Subcutaneous adipose tissue (tissue), 4 donors: ENCODE measurements around the gene TCF12. TPM values are rescaled to one million over a fixed set of nuclear protein-coding genes. Genes with fewer than 3 reads are reported as not detected.

Experiments
- total RNA-seq, 4 donors: library from RNA; depleted of rRNA; stranded (reverse); fragments of >200 nt; gene quantifications; one replicate each; pipeline ENCODE4 v1.1.0, GENCODE V29; 2016
- TF ChIP-seq, protein P1 (sequence below): fragments of 450-650 bp; IDR thresholded peaks from one replicate; pipeline ENCODE4 v1.5.1; 2016; ENCODE audit warnings: low read depth, mild to moderate bottlenecking, control low read depth, antibody characterized with exemption, moderate library complexity

TCF12 gene
- total RNA-seq, 4 donors from 2014 or later: 138 to 171 (median 166) TPM

DNA sequence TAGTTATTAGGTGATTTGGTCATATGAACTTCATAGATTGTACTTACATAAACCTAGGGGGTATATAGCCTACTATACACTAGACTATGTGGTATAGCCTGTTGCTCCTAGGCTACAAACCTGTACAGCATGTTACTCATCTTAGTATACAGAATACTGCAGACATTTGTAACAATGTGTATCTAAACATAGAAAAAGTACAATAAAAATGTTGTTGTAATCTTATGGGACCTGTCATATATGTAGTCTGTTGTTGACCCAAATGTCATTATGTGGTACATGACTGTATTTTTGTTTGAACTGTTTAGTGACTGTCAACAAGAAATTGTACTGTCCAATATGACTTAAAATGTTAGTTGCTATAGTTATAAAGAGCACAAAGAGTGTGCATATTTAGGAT is 69.8 kb downstream of the TCF12 start:
- TF ChIP-seq, protein P1, sequence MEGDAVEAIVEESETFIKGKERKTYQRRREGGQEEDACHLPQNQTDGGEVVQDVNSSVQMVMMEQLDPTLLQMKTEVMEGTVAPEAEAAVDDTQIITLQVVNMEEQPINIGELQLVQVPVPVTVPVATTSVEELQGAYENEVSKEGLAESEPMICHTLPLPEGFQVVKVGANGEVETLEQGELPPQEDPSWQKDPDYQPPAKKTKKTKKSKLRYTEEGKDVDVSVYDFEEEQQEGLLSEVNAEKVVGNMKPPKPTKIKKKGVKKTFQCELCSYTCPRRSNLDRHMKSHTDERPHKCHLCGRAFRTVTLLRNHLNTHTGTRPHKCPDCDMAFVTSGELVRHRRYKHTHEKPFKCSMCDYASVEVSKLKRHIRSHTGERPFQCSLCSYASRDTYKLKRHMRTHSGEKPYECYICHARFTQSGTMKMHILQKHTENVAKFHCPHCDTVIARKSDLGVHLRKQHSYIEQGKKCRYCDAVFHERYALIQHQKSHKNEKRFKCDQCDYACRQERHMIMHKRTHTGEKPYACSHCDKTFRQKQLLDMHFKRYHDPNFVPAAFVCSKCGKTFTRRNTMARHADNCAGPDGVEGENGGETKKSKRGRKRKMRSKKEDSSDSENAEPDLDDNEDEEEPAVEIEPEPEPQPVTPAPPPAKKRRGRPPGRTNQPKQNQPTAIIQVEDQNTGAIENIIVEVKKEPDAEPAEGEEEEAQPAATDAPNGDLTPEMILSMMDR: no peak

DNA sequence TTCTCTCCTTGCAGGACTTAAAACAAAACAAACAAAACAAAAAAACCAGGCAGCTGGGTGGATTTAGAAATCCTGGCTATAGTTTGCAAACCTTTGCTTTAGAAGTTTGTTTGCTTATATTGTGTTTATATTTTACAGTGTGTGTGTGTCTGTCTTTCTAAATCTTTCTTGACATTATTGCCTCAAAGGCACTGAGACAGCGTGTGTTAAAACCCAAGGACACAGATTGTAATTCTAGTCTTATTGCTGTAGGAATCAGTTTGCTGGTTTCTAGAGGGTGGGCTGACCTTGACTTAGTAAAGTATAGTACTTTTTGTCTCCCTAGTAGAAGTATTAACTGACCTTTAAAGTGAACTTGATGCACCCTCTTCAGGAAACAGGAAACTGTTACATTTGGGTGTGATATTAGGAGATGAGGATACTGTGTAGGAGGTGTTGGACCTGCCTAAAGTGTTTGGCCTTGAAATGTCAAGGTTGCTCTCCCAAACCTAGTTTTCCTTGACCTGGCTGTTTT is 71.0 kb downstream of the TCF12 start:
- TF ChIP-seq, protein P1: no peak

DNA sequence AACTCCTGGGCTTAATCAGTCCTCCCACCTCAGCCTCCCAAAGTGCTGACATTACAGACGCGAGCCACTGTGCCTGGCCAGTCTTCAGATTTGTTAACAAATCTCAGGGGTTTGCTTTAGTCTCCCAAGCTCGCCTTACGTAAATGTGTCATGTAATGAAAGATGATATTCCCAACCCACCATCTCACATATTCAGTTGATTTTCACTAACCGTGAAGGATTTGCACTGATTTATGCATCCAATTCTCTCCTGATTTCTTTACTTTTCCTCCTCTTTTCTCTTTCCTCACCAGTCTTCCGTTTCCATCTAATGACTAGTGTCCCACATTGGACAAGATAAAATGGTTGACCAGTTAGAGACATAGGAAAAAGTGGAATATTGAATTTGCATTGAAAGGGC is 72.6 kb downstream of the TCF12 start:
- TF ChIP-seq, protein P1: no peak

DNA sequence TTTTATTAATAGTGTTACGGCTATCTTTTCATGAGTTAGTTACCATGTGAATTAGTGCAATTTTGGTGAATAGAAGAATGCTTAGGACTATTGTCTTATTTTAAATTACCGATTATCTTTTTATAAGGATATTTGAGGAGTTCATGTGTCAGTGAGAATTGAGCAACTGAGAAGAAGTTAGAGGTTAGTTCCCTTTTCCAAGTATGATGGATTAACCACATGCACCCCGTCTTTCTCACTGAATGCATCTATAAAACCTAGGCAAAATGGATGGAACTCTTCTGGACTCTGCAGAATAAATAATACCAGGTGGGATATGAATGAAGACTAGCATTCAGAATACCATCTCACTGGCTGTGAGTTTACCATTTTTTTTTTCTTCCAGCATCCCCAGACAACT is 74.3 kb downstream of the TCF12 start:
- TF ChIP-seq, protein P1: no peak

DNA sequence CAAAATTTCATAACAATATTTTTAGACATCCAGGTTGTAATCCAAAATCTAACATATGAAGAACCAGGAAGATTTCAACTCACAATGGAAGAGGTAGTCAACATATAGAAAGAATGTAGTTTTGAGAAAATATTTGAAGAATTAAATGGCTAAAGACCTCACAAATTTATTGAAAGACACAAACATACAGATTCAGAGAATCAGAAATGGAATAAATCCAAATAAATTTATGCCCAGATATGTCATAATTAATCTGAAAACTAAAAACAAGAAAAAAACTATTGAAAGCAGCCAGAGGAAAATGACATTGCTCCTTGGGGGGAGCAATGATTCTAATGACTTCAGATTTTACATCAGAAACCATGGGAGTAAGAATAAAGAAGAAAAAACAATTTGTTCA is 75.8 kb downstream of the TCF12 start:
- TF ChIP-seq, protein P1: no peak

DNA sequence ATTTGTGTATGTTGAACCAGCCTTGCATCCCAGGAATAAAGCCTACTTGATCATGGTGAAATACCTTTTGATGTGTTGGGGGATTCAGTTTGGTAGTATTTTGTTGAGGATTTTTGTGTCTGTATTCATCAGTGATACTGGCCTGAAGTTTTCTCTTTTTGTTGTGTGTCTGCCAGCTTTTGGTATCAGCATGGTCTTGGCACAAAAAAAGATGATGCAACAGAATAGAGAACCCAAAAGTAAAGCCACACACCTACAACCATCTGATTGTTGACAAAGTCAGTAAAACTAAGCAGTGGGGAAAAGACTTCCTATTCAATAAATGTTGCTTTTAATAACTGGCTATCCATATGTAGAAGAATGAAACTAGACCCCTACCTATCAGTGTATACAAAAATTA is 77.6 kb downstream of the TCF12 start:
- TF ChIP-seq, protein P1: no peak

DNA sequence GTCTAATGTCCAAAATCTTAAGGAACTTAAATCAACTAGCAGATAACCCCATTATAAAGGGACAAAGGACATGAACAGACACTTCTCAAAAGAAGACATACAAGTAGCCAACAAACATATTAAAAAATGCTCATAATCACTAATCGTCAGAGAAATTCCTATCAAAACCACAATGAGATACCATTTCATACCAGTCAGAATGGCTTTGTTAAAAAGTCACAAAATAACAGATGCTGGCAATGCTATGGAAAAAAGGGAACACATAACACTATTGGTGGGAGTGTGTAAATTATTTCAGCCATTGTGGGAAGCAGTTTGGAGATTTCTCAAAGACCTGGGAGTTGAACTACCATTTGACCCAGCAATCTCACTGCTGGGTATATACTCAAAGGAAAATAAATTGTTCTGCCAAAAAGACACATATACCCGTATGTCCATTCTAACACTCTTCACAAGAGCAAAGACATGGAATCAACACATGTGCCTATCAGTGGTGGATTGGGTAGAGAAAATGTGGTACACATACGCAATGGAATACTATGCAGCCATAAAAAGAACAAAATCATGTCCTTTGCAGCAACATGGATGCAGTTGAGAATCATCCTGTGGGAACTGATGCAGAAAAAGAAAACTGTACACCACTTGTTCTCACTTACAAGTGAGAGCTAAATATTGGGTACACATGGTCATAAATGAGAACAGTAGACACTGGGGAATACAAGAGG is 78.5 kb downstream of the TCF12 start:
- TF ChIP-seq, protein P1: no peak
